H1 (cell line): ENCODE measurements around the gene SLC25A51. TPM values are rescaled to one million over a fixed set of nuclear protein-coding genes. Genes with fewer than 3 reads are reported as not detected.
A peak's percentile ranks its signal among the peaks of the same experiment; 100 is the strongest.

Source experiments
- CTCF ChIA-PET: fragments of 300-600 bp; sonication (Branson Sonifier 250); formaldehyde crosslinking; loops from one replicate; lab custom pipeline; 2021; ENCODE audit not compliant: partially characterized antibody; lab: Charles Lee
- POLR2A ChIA-PET: fragments of 300-600 bp; sonication (Branson Sonifier 250); formaldehyde crosslinking; loops from one replicate; lab custom pipeline; 2021; ENCODE audit warnings: inconsistent platforms; ENCODE audit not compliant: partially characterized antibody; lab: Charles Lee
- DNase-seq, 2 experiments: peaks; one replicate each; pipeline versions ENCODE4 v3.0.0 to v3.0.0-alpha.2; 2010 to 2022; ENCODE audit warnings: low spot score in 2 of 2, low read depth in 1 of 2, mixed read lengths in 1 of 2
- FAIRE-seq: peaks from 2 replicates; lab custom pipeline; 2011; peaks lifted over from hg19 to GRCh38; lab: Jason Lieb, UNC
- H2AFZ ChIP-seq: 2 replicates; pipeline ENCODE4 v1.8.1; 2012; ENCODE audit warnings: low read length, inconsistent platforms
- H2AK5ac ChIP-seq: 2 replicates; pipeline ENCODE4 v1.6.1; 2013; ENCODE audit warnings: low read depth, low read length
- H2BK120ac ChIP-seq: replicated peaks from 2 replicates; pipeline ENCODE3; 2013; ENCODE audit warnings: low read depth, low read length, inconsistent platforms
- H2BK12ac ChIP-seq: 2 replicates; pipeline ENCODE4 v1.6.1; 2013; ENCODE audit warnings: low read depth, low read length
- H2BK15ac ChIP-seq: 2 replicates; pipeline ENCODE4 v1.6.1; 2013; ENCODE audit warnings: low read length
- H2BK20ac ChIP-seq: 2 replicates; pipeline ENCODE4 v1.6.1; 2013; ENCODE audit warnings: low read length
- H2BK5ac ChIP-seq: 2 replicates; pipeline ENCODE4 v1.6.1; 2013; ENCODE audit warnings: low read depth, low read length
- H3K14ac ChIP-seq: 2 replicates; pipeline ENCODE4 v1.6.1; 2013; ENCODE audit warnings: inconsistent platforms; ENCODE audit not compliant: insufficient read length
- H3K18ac ChIP-seq: 2 replicates; pipeline ENCODE4 v1.6.1; 2013; ENCODE audit warnings: low read length; ENCODE audit errors: extremely low read depth
- H3K23ac ChIP-seq: 2 replicates; pipeline ENCODE4 v1.6.1; 2013; ENCODE audit warnings: inconsistent platforms; ENCODE audit not compliant: insufficient read length
- H3K23me2 ChIP-seq: 2 replicates; pipeline ENCODE4 v1.6.1; 2013; ENCODE audit warnings: low read depth, low read length
- H3K27ac ChIP-seq: 2 replicates; pipeline ENCODE4 v1.6.1; 2011; ENCODE audit warnings: low read depth, low read length, inconsistent platforms
- H3K27me3 ChIP-seq, 4 experiments: replicated peaks in 1 of 4; 1 replicate in 1 of 4; 2 replicates in 3 of 4; pipeline versions ENCODE4 v1.6.1 to v1.8.1; 2011 to 2013; ENCODE audit warnings: low read length in 3 of 4, mild to moderate bottlenecking in 3 of 4, inconsistent platforms in 2 of 4, mixed read lengths in 2 of 4, moderate library complexity in 1 of 4; ENCODE audit not compliant: control insufficient read depth in 3 of 4, insufficient read depth in 3 of 4; ENCODE audit errors: extremely low read depth in 1 of 4
- H3K36me3 ChIP-seq, 4 experiments: 2 replicates each; pipeline versions ENCODE4 v1.6.1 to v1.8.1; 2011 to 2013; ENCODE audit warnings: mild to moderate bottlenecking in 4 of 4, low read length in 3 of 4, moderate library complexity in 2 of 4, control low read depth in 1 of 4, inconsistent platforms in 1 of 4; ENCODE audit not compliant: insufficient read depth in 4 of 4, control insufficient read depth in 2 of 4
- H3K4ac ChIP-seq: replicated peaks from 2 replicates; pipeline ENCODE3; 2013; ENCODE audit warnings: low read length, low read depth, mixed read lengths, inconsistent platforms; ENCODE audit not compliant: insufficient read length
- H3K4me1 ChIP-seq, 4 experiments: replicated peaks in 1 of 4; 1 replicate in 1 of 4; 2 replicates in 3 of 4; pipeline versions ENCODE4 v1.6.1 to v1.8.1; 2011 to 2013; ENCODE audit warnings: low read length in 3 of 4, inconsistent platforms in 2 of 4, mixed read lengths in 1 of 4; ENCODE audit not compliant: insufficient read depth in 4 of 4, control insufficient read depth in 3 of 4
- H3K4me2 ChIP-seq, 2 experiments: 2 replicates each; pipeline versions ENCODE4 v1.6.1 to v1.8.1; 2011 to 2013; ENCODE audit warnings: low read depth in 2 of 2, low read length in 2 of 2, control low read depth in 1 of 2, inconsistent platforms in 1 of 2, mild to moderate bottlenecking in 1 of 2; ENCODE audit not compliant: insufficient read depth in 1 of 2
- H3K4me3 ChIP-seq, 4 experiments: fragments of 200-600, 300-600 bp in 1 of 4; sonication (generic), shearing (Covaris generic), sonication (Bioruptor Twin) in 1 of 4; 2 replicates each; pipeline versions ENCODE4 v1.5.1 to v1.8.1; 2011 to 2016; ENCODE audit warnings: low read length in 4 of 4, low read depth in 3 of 4, control low read depth in 2 of 4, inconsistent platforms in 2 of 4, mild to moderate bottlenecking in 2 of 4, mixed read lengths in 1 of 4, moderate library complexity in 1 of 4; ENCODE audit not compliant: insufficient read depth in 2 of 4; ENCODE audit errors: extremely low read depth in 1 of 4
- H3K56ac ChIP-seq: replicated peaks from 2 replicates; pipeline ENCODE3; 2013; ENCODE audit warnings: low read depth, mild to moderate bottlenecking, mixed read lengths, low read length, inconsistent platforms; ENCODE audit not compliant: insufficient read length
- H3K79me1 ChIP-seq: 2 replicates; pipeline ENCODE4 v1.6.1; 2013; ENCODE audit warnings: low read depth, low read length, control low read depth
- H3K79me2 ChIP-seq, 2 experiments: 2 replicates each; pipeline versions ENCODE4 v1.6.1 to v1.8.1; 2012 to 2013; ENCODE audit warnings: low read length in 2 of 2, mild to moderate bottlenecking in 2 of 2, inconsistent platforms in 1 of 2; ENCODE audit not compliant: insufficient read depth in 2 of 2, control insufficient read depth in 1 of 2
- H3K9ac ChIP-seq, 4 experiments: replicated peaks in 1 of 4; 1 replicate in 1 of 4; 2 replicates in 3 of 4; pipeline versions ENCODE4 v1.6.1 to v1.8.1; 2011 to 2013; ENCODE audit warnings: low read depth in 3 of 4, low read length in 3 of 4, control low read depth in 2 of 4, mild to moderate bottlenecking in 2 of 4, moderate library complexity in 2 of 4, inconsistent platforms in 1 of 4; ENCODE audit errors: extremely low read depth in 1 of 4
- H3K9me3 ChIP-seq, 2 experiments: 2 replicates each; pipeline versions ENCODE4 v1.6.1 to v1.8.1; 2012 to 2013; ENCODE audit warnings: mild to moderate bottlenecking in 2 of 2, moderate library complexity in 2 of 2, control low read depth in 1 of 2, inconsistent platforms in 1 of 2, low read depth in 1 of 2, low read length in 1 of 2, mixed read lengths in 1 of 2; ENCODE audit not compliant: insufficient read depth in 2 of 2
- H4K20me1 ChIP-seq, 2 experiments: replicated peaks in 1 of 2; 2 replicates each; pipeline versions ENCODE3 to v1.8.1; 2011 to 2013; ENCODE audit warnings: inconsistent platforms in 2 of 2, low read length in 2 of 2, mild to moderate bottlenecking in 1 of 2; ENCODE audit not compliant: insufficient read depth in 2 of 2, control insufficient read depth in 1 of 2
- H4K5ac ChIP-seq: 2 replicates; pipeline ENCODE4 v1.6.1; 2013; ENCODE audit warnings: low read length, low read depth, mixed read lengths, inconsistent platforms; ENCODE audit not compliant: insufficient read length
- H4K8ac ChIP-seq: 2 replicates; pipeline ENCODE4 v1.8.0; 2013; ENCODE audit warnings: mild to moderate bottlenecking, moderate library complexity, low read length, inconsistent platforms; ENCODE audit not compliant: insufficient read depth; ENCODE audit errors: extremely low read depth
- H4K91ac ChIP-seq: replicated peaks from 2 replicates; pipeline ENCODE3; 2013; ENCODE audit warnings: low read length, mixed read lengths, inconsistent platforms; ENCODE audit not compliant: insufficient read length
- KDM1A ChIP-seq: fragments of 200-600, 300-600 bp; sonication (generic); IDR thresholded peaks from 2 replicates; pipeline ENCODE4 v1.7.1; 2016; ENCODE audit warnings: mild to moderate bottlenecking, low read length, borderline replicate concordance
- SP4 ChIP-seq: IDR thresholded peaks from 2 replicates; pipeline ENCODE4 v1.6.1; 2012; ENCODE audit warnings: low read length, inconsistent platforms
- WGBS, 2 experiments: shearing (Covaris generic) in 1 of 2; methylation state at CpG; one replicate each; pipeline versions ENCODE4 v1.1.6 to v1.1.7; 2013 to 2015; ENCODE audit warnings: low lambda C conversion rate in 2 of 2, mixed read lengths in 2 of 2, inconsistent platforms in 1 of 2, low coverage in 1 of 2, missing lambda C conversion rate in 1 of 2; ENCODE audit not compliant: insufficient replicate concordance in 2 of 2, insufficient coverage in 1 of 2, insufficient read length in 1 of 2; ENCODE audit errors: extremely low coverage in 1 of 2, missing lambda C conversion rate in 1 of 2; 5-methylcytosine and 5-hydroxymethylcytosine counted together
- polyA plus RNA-seq, 7 experiments: library from polyadenylated mRNA; depleted of rRNA in 3 of 7; stranded (reverse) in 5 of 7; unstranded in 2 of 7; fragments of >200 nt in 5 of 7; fragments of 200-250 nt in 2 of 7; gene quantifications; 1 replicate in 5 of 7; 2 replicates in 1 of 7; 4 replicates in 1 of 7; pipeline versions ENCODE4 v1.2.1 to v1.2.3, GENCODE V29; 2011 to 2013; ENCODE audit warnings: missing spikeins in 2 of 7, mixed read lengths in 2 of 7
- total RNA-seq: library from RNA; stranded (reverse); fragmentation: NEBNext Ultra II Directional; extraction: Animal tissue kit (Norgen Biotek cat#: 25700); gene quantifications from 2 replicates; pipeline ENCODE4 v1.2.1, GENCODE V29; 2021

The SLC25A51 gene
- total and polyA plus RNA-seq, 2 of the 8 experiments (the other 6 are each of a cell fraction or from before 2014, with no cell fraction given), result 8.0 to 14.5 TPM

DNA sequence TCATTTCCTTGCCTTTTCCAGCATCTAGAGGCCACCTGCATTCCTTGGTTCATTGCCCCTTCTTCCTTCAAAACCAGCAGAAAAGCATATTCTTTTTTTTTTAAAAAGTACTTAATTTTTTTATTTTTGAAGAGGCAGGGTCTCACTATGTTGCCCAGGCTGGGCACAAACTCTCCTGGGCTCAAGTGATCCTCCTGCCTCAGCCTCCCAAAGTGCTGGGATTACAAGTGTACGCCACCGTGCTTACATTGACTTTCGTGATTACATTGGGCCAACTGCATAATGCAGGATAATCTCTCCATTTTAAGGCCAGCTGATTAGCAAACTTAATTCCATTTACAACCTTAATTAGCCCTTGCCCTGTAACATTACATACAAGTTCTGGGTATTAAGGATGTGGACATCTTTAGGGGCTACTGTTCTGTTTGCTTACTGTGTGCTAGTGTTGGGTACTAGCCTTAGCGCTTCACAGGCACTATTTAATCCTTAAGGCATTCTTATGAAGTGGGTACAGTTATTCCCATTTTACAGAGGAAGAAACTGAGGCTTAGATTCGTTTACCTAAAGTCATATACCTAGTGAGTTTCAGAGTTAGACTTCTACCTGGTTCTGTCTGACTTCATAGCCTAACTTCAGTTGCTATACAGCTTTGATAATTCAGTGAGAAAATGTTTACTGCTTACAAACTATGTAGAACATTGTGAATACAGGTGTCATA lies 33.7 kb downstream of the SLC25A51 start:
- no peak overlapping the region for H2BK120ac ChIP-seq

More for the DNA sequence above, 33.7 kb downstream of the SLC25A51 start:
- 89% methylated on average over 5 of the region's 5 CpGs; no CpG with 5 or more reads in 1 of the 2 experiments for WGBS, 2 experiments
- CTCF ChIA-PET, result interaction anchor here (0.8 to 1.3 kb wide), 3 partner anchors 9 to 18 kb away, joined by 3 to 4 read pairs (median 4); no protein-coding TSS in a partner anchor
- H3K4me1 ChIP-seq, result no peaks in the 10 kb centered on the region
- no peaks in the 10 kb centered on the region for H3K79me2 ChIP-seq
- no peaks in the 10 kb centered on the region for H3K36me3 ChIP-seq
- H4K91ac ChIP-seq, result no peak overlapping the region
- no peak overlapping the region for H3K27ac ChIP-seq
- H3K4me3 ChIP-seq, result no peak overlapping the region
- TF ChIP-seq KDM1A (0 out of 2 replicates have a peak, but pooled peaks have one; percentile 14), SP4 (no peak)
- H3K56ac ChIP-seq, result no peak overlapping the region
- H3K4me2 ChIP-seq, result no peak overlapping the region
- no peak overlapping the region for H4K8ac ChIP-seq
- DNase-seq, result no peak
- no peaks in the 10 kb centered on the region for H3K23me2 ChIP-seq
- H3K9me3 ChIP-seq, result no peaks in the 10 kb centered on the region
- H2BK5ac ChIP-seq, result no peak overlapping the region
- H3K79me1 ChIP-seq, result no peaks in the 10 kb centered on the region
- H2BK12ac ChIP-seq, result no peak overlapping the region
- H2BK15ac ChIP-seq, result no peak overlapping the region
- H2AK5ac ChIP-seq, result no peak overlapping the region
- H3K4ac ChIP-seq, result no peak overlapping the region
- H3K23ac ChIP-seq, result no peak overlapping the region
- H3K18ac ChIP-seq, result no peak overlapping the region
- FAIRE-seq, result no peak
- no peaks in the 10 kb centered on the region for H3K27me3 ChIP-seq
- POLR2A ChIA-PET, result no interaction called here
- no peak overlapping the region for H2AFZ ChIP-seq
- no peak overlapping the region for H4K5ac ChIP-seq
- H4K20me1 ChIP-seq, result peaks cover 0 to 1% of the 10 kb centered on the region in 2 experiments
- no peak overlapping the region for H3K14ac ChIP-seq
- H3K9ac ChIP-seq, result no peak overlapping the region
- no peak overlapping the region for H2BK20ac ChIP-seq
